ENCODE results near the gene ABLIM3. TPM values are rescaled to one million over a fixed set of nuclear protein-coding genes. Genes with fewer than 3 reads are reported as not detected.

Gene ABLIM3
- total and polyA plus RNA-seq, 10 of the 15 experiments (the other 5 are each of a cell fraction or from before 2014, with no cell fraction given) = 0.03 TPM; not detected in 9

DNA sequence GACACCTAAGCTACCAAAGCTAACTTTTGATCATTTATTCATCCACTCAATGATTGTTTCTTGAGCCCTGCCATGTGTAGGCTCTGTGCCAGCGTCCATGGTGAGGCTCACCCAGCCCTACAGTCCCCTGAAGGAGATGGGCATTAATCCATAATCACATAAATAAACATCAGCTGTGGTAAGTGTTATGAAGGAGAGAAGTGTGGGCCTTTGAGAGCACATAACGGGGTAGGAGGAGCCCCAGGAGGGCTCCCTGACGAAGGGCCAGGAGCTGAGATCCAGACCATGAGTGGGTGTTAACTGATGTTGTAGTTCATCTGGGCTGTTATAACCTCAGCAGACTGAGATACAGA, 76.5 kb downstream of the ABLIM3 start:
- intact Hi-C loops (cut with micrococcal nuclease; ENCODE audit: unreplicated experiment) = no loop called here
- Histone ChIP-seq H3K4me1 (ENCODE audit: control insufficient read depth, insufficient read depth, low read length) (no peaks in the 10 kb centered on the region), H3K4me3 (no peak overlapping the region), H3K36me3 (ENCODE audit: control insufficient read depth in 2 of 2, insufficient read depth in 2 of 2, low read length in 1 of 2) (no peaks in the 10 kb centered on the region), H3K9me3 (replicated peaks; ENCODE audit: control insufficient read depth, insufficient read depth, low read length) (no peaks in the 10 kb centered on the region), H3K4me2 (ENCODE audit: control insufficient read depth, insufficient read depth) (no peak overlapping the region), H3K27me3 (replicated peaks in 1 of 2; ENCODE audit: control insufficient read depth in 2 of 2, insufficient read depth in 2 of 2, low read length in 1 of 2) (no peaks in the 10 kb centered on the region; a peak in 1 of 4 replicates), H3K27ac (ENCODE audit: control insufficient read depth, insufficient read depth) (no peak overlapping the region), H2AFZ (ENCODE audit: control insufficient read depth, low read depth, low read length) (no peak overlapping the region), H4K20me1 (ENCODE audit: control insufficient read depth, insufficient read depth) (no peaks in the 10 kb centered on the region), H3K9ac (ENCODE audit: control insufficient read depth, insufficient read depth, low read length) (no peak overlapping the region), H3K79me2 (ENCODE audit: control insufficient read depth, insufficient read depth, low read length) (no peaks in the 10 kb centered on the region)
- no peak for ATAC-seq
- FAIRE-seq = no peak
- no peak for DNase-seq (ENCODE audit: low read depth, low spot score)
- WGBS (ENCODE audit: insufficient coverage, insufficient replicate concordance, low lambda C conversion rate, missing lambda C conversion rate) = 0% methylated on average over 3 of the region's 3 CpGs
- ChIA-PET SMC1A (ENCODE audit: uncharacterized antibody, unreplicated experiment) (no interaction called here), RAD21 (ENCODE audit: unreplicated experiment) (no interaction called here), CTCF (no interaction called here), POLR2A (no interaction called here)
- in situ Hi-C loops (cut with MboI) = no loop called here
- no TSS peak for BruUV-seq (replicated peaks)
- TF ChIP-seq POLR2AphosphoS2 (IDR thresholded peaks at IDR 0.05; ENCODE audit: low read depth, low read length) (no peak), FOS (IDR thresholded peaks at IDR 0.05; ENCODE audit: borderline replicate concordance, extremely low read depth, insufficient read length) (no peak), MXI1 (IDR thresholded peaks at IDR 0.05; ENCODE audit: low read depth, low read length) (no peak), EED (IDR thresholded peaks at IDR 0.05; ENCODE audit: low read depth) (no peak), SMAD5 (IDR thresholded peaks at IDR 0.05; ENCODE audit: low read depth) (no peak), POLR2A (IDR thresholded peaks at IDR 0.05; ENCODE audit: low read depth, low read length) (no peak), NRF1 (conservative IDR thresholded peaks at IDR 0.05; ENCODE audit: low read depth, low read length) (no peak), BCL11A (IDR thresholded peaks at IDR 0.05; ENCODE audit: low read depth, low read length) (no peak), SPI1 (IDR thresholded peaks at IDR 0.05; ENCODE audit: borderline replicate concordance, insufficient read depth, low read depth, low read length) (no peak)
- TF ChIP-seq, protein P1, sequence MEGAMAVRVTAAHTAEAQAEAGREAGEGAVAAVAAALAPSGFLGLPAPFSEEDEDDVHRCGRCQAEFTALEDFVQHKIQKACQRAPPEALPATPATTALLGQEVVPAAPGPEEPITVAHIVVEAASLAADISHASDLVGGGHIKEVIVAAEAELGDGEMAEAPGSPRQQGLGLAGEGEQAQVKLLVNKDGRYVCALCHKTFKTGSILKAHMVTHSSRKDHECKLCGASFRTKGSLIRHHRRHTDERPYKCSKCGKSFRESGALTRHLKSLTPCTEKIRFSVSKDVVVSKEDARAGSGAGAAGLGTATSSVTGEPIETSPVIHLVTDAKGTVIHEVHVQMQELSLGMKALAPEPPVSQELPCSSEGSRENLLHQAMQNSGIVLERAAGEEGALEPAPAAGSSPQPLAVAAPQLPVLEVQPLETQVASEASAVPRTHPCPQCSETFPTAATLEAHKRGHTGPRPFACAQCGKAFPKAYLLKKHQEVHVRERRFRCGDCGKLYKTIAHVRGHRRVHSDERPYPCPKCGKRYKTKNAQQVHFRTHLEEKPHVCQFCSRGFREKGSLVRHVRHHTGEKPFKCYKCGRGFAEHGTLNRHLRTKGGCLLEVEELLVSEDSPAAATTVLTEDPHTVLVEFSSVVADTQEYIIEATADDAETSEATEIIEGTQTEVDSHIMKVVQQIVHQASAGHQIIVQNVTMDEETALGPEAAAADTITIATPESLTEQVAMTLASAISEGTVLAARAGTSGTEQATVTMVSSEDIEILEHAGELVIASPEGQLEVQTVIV (IDR thresholded peaks at IDR 0.05; ENCODE audit: borderline replicate concordance, partially characterized antibody) = no peak
- TF ChIP-seq, protein P2, sequence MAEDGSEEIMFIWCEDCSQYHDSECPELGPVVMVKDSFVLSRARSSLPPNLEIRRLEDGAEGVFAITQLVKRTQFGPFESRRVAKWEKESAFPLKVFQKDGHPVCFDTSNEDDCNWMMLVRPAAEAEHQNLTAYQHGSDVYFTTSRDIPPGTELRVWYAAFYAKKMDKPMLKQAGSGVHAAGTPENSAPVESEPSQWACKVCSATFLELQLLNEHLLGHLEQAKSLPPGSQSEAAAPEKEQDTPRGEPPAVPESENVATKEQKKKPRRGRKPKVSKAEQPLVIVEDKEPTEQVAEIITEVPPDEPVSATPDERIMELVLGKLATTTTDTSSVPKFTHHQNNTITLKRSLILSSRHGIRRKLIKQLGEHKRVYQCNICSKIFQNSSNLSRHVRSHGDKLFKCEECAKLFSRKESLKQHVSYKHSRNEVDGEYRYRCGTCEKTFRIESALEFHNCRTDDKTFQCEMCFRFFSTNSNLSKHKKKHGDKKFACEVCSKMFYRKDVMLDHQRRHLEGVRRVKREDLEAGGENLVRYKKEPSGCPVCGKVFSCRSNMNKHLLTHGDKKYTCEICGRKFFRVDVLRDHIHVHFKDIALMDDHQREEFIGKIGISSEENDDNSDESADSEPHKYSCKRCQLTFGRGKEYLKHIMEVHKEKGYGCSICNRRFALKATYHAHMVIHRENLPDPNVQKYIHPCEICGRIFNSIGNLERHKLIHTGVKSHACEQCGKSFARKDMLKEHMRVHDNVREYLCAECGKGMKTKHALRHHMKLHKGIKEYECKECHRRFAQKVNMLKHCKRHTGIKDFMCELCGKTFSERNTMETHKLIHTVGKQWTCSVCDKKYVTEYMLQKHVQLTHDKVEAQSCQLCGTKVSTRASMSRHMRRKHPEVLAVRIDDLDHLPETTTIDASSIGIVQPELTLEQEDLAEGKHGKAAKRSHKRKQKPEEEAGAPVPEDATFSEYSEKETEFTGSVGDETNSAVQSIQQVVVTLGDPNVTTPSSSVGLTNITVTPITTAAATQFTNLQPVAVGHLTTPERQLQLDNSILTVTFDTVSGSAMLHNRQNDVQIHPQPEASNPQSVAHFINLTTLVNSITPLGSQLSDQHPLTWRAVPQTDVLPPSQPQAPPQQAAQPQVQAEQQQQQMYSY (CRISPR knock-in tag; IDR thresholded peaks at IDR 0.05) = no peak
- TF ChIP-seq, protein P3, sequence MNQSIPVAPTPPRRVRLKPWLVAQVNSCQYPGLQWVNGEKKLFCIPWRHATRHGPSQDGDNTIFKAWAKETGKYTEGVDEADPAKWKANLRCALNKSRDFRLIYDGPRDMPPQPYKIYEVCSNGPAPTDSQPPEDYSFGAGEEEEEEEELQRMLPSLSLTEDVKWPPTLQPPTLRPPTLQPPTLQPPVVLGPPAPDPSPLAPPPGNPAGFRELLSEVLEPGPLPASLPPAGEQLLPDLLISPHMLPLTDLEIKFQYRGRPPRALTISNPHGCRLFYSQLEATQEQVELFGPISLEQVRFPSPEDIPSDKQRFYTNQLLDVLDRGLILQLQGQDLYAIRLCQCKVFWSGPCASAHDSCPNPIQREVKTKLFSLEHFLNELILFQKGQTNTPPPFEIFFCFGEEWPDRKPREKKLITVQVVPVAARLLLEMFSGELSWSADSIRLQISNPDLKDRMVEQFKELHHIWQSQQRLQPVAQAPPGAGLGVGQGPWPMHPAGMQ (IDR thresholded peaks at IDR 0.05; ENCODE audit: borderline replicate concordance) = no peak
- TF ChIP-seq, protein P4, sequence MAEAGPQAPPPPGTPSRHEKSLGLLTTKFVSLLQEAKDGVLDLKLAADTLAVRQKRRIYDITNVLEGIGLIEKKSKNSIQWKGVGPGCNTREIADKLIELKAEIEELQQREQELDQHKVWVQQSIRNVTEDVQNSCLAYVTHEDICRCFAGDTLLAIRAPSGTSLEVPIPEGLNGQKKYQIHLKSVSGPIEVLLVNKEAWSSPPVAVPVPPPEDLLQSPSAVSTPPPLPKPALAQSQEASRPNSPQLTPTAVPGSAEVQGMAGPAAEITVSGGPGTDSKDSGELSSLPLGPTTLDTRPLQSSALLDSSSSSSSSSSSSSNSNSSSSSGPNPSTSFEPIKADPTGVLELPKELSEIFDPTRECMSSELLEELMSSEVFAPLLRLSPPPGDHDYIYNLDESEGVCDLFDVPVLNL (IDR thresholded peaks at IDR 0.05; ENCODE audit: low read depth, low read length) = no peak
- TF ChIP-seq, protein P5, sequence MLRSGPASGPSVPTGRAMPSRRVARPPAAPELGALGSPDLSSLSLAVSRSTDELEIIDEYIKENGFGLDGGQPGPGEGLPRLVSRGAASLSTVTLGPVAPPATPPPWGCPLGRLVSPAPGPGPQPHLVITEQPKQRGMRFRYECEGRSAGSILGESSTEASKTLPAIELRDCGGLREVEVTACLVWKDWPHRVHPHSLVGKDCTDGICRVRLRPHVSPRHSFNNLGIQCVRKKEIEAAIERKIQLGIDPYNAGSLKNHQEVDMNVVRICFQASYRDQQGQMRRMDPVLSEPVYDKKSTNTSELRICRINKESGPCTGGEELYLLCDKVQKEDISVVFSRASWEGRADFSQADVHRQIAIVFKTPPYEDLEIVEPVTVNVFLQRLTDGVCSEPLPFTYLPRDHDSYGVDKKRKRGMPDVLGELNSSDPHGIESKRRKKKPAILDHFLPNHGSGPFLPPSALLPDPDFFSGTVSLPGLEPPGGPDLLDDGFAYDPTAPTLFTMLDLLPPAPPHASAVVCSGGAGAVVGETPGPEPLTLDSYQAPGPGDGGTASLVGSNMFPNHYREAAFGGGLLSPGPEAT (IDR thresholded peaks at IDR 0.05; ENCODE audit: low read depth) = no peak
